HG03432 (cell line): ENCODE measurements around the gene OSCP1.

Experiments used
- ATAC-seq: cut with Tn5 transposase; IDR thresholded peaks from one replicate; pipeline ENCODE4 v1.9.1; 2021; ENCODE audit warnings: mild to moderate bottlenecking, moderate library complexity; ENCODE audit not compliant: unreplicated experiment

OSCP1 gene

GRCh38 chr1:36475341-36475740, 25.1 kb upstream of the OSCP1 start:
- ATAC-seq = no peak

DNA sequence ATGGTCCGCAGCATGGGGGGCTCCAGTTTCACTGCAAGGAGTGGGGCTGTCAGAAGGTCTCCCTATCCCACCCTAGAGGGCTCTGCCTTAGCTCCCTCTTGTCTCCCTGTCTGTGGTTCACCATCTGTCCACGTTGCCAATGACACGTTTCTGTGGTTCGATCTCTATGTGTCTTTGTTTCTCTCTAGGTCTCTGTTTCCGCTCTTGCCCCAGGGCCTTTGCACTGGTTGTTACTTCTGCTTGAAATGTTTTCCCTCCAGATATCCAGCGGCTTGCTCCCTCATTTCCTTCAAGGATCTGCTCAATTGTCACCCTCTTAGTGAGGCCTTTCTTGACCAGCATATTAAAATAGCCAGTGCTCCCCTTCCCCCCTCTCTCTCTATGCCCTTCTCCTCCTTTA, 22.4 kb upstream of the OSCP1 start:
- ATAC-seq = no peak

DNA sequence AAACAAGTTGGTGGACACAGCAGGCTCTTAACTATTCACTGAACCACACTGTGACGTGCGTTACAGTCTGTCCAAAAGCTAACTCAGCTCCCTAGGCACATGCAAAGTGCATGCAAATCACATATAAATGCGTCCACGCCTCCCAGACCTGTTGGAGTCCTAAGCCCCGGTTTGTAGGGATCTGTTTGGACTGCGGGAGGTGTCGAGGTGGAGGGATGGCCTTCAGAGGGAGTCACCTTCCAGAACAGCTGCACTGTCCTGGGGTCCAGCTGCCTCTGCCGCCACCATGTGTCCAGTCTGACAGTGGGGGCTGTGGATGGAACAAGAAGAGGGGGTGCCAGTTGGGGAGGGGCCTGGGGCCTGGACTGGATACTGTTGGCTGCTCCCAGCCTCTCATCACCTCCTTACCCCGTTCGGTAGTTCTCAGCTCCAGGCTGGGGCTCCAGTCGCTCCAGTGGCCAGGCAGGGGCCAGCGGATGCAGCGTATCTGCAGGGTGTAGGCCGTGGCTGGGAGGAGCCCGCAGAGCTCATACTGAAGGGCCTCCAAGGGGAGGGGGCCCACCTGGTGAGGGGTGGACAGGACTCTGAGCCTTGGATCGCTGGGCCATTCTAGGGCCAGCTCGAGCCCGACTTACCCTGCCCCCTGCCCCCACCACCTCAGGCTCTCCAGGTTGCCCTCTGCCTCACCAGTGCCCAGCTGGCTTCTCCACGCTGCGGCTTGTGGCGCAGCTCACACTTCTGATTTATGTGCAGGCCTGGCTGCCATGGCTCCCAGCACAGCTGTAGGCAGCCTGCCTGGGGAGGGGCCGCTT, 21.8 kb upstream of the OSCP1 start:
- ATAC-seq = no peak

- no peak for ATAC-seq
These were observed 18.9 kb upstream of the OSCP1 start for GRCh38 chr1:36469163-36469562.

GRCh38 chr1:36467700-36468455, 17.6 kb upstream of the OSCP1 start:
- ATAC-seq = no peak

DNA sequence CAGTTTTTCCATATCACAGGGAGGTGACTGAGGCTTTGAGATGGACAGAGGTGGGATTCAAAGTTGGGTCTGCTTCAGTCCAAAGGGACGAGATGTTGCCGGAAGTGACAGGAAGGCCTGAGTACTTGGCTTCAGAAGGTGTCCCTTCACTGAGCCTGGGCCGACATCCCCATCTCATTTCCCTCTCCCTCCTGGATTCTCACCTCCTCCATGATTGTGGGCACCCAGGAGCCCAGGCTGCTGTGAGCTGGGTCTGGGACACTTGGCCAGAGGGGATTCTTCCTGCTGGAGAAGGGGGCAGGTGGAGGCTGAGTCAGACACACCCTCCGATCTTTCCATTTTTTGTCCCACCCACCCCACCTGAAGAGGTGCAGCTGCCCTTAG, 16.8 kb upstream of the OSCP1 start:
- ATAC-seq = no peak

DNA sequence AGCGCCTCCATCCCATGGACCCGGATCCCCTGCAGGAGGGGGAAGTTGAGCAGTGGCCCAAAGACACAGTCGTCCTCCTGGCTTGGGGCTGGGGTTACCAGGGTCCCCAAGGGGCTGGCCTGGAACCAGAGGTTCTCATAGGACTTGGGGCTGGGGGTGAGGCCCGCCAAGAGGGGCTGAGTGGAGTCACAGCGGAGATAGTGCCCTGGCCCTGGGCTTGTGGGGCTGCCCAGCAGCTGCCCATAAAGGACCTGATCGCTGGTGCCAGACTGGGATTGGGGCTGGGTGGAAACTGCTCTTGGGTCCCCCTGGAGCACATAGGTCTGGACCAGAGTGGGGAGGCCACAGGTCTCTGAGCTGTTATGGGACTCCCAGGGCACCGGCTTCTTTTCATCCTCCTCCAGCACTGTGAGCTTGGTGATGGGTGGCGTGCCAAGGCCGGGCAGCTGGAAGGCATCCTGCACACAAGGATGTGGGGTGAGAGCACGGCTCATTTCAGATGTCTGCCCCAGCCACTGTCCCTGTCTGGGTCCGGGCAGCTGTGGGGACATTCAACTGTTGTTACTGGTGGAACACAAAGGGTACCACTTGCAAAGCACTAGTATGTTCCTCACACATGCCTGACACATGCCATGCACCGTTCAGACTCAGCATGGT, 16.2 kb upstream of the OSCP1 start:
- ATAC-seq = no peak

DNA sequence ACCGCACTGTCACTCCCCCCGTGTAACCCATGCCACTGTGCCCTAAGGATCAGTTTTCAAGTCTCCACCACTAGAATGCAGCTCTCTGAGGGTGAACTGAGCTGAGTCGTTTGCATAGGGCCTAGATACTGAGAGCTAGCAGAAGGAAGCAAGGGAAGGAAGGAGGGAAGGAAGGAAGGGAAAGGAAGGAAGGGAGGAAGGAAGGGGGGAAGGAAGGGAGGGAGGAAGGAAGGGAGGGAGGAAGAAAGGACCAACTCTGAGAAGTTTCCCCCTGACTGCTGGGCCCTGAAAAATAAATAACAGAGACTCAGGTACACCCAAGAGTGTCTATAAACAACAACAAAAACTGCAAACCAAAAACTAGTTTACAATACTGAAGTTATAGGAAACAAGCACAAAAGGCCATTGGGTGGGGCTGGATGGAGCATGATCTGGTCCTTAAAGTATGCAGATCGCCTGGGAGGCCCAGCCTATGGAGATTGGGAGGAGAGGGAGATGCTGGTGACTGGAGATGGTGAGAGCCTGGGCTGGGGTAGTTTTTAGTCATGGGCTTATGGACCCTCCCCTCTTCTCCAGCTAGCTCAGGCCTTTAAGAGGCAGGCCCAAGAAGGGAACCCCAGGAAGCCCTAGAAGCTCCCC, 15.6 kb upstream of the OSCP1 start:
- no peak for ATAC-seq

DNA sequence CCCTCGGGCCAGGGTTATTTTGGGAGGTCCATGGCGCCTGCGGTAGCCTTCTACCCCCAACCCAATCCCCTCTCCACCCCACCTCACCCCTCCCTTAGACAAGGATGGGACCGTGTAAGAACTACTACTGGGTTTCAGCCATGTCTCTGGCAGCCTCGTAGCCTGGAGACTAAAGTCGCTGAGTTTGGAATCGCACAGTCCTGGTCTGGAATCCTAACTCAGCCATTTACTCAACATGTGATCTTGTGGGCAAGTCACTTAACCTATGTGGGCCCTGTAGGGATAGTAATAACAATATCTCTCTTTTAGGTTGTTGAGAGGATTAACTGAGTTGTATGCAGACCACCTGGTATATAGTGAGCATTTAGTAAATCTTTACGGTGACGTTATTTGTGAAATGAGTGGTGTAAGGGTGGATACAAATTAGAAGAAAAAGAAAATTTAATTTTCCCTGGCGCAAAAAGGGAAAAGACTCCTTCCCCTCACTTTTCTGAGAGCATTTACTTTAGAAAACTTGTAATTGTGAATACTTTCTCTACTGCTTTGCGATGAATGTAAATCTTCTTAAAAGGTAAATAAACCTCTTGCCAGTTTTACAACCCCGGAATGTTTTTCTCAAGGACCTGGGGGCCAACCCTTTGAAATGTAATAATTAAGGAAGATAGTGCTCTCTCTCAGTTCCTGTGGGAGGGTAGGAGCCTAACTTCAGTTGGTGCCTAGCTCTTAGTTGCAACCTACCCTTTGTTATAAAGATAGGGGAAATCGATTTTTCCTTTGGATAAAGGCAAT, 14.5 kb upstream of the OSCP1 start:
- peak; percentile 42 for ATAC-seq

- ATAC-seq = peak; percentile 90
These were observed 13.8 kb upstream of the OSCP1 start, which contains the start of gene MRPS15 for GRCh38 chr1:36463803-36464604. TSS of gene MRPS15 (minus strand) at chr1:36464384. CDS start at chr1:36464275, 109 bp downstream.

GRCh38 chr1:36463463-36463802, 13.2 kb upstream of the OSCP1 start:
- no peak for ATAC-seq

DNA sequence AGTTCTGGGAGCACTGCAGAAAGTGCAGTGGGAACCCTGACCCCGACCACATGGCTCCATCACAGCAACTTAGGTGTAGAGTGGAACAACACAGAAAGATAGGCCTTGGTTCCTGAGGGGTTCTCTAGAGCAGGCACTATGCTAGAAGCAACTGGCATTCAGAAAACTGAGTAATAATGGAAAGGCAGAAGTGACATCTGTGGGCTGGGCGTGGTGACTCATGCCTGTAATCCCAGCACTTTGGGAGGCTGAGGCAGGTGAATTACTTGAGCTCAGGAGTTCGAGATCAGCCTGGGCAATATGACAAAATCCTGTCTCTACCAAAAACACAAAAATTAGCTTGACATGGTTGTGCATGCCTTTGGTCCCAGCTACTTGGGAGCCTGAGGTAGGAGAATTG, 8.7 kb upstream of the OSCP1 start:
- ATAC-seq = no peak

DNA sequence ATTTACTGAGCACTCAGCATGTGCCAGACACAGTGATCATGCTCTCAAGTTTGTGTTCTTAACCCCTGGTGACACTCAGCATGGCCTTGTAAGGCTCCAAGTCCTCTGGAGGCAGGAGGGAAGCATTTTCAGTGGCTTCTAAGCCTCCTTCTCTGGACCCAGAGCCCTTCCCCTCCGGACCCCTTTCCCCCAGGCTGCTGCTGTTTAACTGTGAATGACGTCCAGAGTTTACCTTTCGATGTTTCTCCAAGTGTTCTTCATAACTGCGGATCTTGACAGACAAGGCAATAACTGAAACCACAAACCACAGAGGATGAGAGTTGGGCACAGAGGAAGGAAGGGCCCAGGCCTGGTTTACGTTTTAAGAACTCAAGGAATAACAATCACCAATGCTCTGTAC, 7.4 kb upstream of the OSCP1 start:
- no peak for ATAC-seq

- ATAC-seq = no peak
These were observed 6.2 kb upstream of the OSCP1 start for GRCh38 chr1:36456391-36456928.

GRCh38 chr1:36455386-36455785, 5.1 kb upstream of the OSCP1 start:
- no peak for ATAC-seq

GRCh38 chr1:36453600-36454388, 3.5 kb upstream of the OSCP1 start:
- no peak for ATAC-seq

GRCh38 chr1:36453051-36453450, 2.8 kb upstream of the OSCP1 start:
- no peak for ATAC-seq

DNA sequence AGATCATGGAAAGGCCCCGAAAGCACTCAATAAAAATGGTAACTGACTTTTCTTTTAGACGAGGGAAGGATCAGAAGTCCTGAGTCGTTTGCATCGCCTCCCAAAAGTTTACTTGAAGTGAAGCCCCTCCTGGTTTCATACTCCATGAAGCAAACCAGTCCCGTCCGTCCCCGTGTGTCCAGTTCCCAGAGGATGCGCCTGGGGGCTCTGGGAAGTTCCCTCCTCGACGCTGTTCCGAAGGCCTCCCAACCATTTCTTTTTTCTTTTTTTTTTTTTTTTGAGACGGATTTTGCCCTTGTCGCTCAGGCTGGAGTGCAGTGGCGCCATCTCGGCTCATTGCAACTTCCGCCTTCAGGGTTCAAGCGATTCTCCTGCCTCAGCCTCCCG, 661 bp upstream of the OSCP1 start:
- ATAC-seq = no peak
